HG03442 (cell line): ENCODE data around the gene INTS7.
"Not testable (repeated sequence)": the region's sequence is repeated elsewhere in the genome, so short reads cannot be mapped to it uniquely, and the experiment has no call there.

Experiments
- ATAC-seq: cut with Tn5 transposase; IDR thresholded peaks from one replicate; pipeline ENCODE4 v1.9.1; 2021; ENCODE audit warnings: mild to moderate bottlenecking, moderate library complexity; ENCODE audit not compliant: unreplicated experiment

The INTS7 gene

DNA sequence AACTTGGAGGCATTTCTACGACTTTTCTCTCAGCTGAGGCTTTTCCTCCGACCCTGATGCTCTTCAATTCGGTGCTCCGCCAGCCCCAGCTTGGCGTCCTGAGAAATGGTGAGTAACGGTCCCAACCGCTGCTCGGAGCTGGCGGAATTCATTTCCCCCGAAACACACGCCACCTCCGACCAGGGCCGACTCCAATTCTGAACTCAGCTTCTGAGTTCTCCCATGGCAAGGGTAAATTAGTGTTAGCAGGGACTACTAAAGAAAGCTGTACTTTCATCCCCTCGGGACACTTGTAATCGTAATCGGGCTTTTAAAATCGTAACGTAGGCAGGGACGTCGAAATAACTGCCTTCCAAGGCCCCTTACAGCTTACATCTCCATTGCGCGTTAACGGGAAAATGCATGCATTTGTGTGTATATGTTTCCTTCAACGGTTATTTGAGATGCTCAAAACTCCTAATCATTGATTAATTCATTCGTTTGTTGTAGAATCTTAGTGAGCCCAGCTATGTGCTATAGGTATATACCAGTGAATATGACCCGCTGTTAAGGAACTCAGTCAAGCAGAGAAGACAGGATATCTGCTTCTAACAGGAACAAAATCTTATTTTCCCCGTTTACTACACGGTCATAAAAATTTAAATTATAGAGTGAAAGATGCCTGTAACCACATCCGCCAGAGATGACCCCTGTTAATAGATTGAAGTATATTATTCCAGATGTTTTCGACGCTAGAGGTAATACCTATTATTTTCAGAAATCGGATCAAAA, 663 bp upstream of the INTS7 start:
- peak; percentile 6 for ATAC-seq

DNA sequence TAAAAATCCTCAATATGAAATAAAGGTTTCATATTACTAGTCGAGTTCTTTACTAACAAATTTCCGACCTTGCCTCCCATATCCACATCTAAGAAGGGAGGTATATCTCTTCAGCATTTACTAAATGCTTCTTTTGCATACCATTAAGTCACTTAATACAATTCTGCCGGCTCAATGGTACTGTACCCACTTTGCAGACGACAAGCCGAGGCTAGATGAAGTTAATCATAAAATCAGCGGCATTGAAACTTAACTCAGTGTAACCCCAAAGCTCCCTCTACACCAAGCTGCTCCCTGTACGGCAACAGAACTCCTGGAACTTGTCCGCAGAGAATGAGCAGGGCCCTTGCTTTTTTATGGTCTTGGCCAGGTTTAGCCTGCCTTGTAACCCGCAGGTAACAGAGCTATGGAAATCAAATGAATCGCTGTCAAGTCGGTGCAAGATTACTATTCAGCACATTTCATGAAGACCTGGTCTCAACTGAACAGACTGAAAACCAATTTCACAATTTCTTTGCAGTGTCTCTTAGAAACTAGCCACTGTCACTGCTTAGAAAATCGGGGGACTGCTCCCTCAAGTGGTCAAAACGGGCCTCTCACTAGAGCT, 738 bp downstream of the INTS7 start:
- no peak for ATAC-seq

DNA sequence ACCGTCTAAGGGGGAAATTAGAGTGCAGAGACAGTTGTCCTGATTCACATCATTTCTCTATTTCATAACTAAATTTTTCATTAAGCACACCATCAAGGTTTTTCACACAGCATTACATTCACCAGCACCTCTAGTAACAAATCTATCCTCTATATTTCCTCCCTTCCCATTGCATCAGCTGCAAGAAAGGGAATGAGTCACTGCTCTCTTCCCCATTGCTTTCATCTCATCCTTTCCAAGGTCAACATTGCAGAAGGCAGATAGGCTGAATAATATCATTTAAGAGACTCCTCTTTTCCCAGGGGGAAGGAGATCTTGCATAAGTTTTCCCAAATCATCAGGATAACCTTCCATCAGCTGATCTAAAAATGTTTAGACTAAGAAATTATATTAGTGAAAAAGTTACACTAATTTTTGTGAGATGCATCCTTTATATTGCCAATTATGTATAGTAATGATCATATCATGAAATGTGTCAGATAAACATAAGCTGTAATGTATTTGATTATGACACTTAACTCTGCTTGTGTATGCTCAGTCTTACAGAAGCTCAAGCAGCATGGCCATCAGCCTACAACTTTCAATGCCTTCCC, 4.3 kb downstream of the INTS7 start:
- no peak for ATAC-seq

DNA sequence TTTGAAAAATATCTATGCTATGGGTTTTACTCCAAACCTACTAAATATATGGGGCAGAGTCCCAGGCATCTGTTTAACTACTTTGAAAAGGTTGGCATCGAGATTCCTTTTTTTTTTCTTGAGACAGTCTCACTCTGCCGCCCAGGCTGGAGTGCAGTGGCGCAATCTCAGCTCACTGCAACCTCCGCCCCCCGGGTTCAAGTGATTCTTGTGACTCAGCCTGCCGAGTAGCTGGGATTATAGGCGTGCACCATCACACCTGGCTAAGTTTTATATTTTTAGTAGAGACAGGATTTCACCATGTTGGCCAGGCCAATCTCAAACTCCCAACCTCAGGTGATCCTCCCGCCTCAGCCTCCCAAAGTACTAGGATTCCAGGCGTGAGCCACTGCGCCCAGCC, 7.6 kb downstream of the INTS7 start:
- not testable (repeated sequence) for ATAC-seq

DNA sequence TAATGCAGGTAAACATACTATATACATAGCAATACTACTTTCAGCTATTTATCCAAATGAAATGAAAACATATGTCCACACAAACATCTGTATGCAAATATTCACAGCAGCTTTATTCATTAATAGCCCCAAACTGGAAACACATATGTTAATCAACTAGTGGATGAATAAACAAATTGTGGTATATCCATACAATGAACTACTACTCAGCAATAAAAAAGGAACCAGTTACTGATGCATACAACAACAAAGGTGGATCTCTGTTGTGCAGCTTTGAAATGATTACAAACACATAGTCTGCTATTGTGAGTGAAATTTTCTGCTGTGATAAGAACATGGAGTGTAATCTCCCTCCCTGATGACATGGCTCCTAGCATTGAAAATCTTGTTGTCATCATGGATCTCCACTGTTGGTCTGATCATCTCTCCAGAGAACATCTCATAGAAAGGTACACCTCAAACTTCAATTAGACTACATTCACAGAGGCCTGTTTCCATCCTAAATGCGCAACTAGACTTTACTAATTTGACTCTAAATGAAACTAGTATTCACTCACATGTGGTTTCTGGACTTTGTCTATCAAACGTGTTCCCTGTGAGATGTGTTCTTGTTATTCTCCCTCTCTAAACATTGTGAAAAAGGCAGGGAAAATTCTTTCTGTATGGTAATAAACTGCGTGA, 10.7 kb downstream of the INTS7 start:
- ATAC-seq = no peak

DNA sequence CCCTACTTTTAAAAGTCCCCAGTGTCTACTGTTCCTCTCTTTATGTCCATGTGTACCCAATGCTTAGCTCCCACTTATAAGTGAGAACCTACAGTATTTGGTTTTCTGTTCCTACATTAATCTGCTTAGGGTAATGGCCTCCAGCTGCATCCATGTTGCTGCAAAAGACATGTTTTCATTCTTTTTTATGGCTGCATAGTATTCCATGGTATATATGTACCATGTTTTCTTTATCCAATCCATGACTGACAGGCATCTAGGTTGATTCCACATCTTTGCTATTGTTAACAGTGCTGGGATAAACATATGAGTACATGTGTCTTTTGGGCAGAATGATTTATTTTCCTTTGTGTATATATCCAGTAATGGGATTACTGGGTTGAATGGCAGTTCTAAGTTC, 12.4 kb downstream of the INTS7 start:
- ATAC-seq = not testable (repeated sequence)

DNA sequence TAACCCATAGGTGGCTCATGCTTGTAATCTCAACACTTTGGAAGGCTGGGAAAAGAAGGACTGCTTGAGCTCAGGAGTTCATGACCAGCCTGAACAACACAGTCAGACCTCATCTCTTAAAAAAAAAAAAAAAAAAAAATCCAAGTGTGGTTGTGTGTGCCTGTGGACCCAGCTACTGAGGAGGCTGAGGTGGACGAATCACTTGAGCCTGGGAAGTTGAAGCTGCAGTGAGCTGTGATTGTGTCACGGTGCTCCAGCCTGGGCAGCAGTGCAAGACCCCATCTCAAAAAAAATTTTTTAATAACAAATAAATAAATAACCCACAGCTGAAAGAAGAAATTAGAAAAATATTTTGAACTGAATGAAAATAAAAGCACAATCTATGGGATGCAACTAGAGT, 13.8 kb downstream of the INTS7 start:
- ATAC-seq = no peak

DNA sequence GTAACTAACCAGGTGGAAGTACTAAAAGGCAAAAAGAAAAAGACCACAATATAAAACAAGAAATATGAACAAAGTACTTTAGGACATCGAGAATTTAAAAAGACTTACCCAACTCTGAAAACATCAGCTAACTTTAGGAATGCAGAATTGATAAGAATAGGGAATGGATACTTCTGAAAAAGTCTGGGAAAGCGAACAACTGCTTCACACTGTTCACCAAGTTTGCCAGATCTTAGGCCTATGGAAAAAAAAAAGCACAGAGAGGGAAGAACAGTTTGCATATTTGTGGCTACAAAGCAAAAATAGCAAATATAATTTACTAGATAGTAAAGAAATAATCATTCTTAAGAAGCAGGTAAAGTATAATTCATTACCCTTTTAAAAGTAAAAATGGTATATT, 14.4 kb downstream of the INTS7 start:
- ATAC-seq = no peak

DNA sequence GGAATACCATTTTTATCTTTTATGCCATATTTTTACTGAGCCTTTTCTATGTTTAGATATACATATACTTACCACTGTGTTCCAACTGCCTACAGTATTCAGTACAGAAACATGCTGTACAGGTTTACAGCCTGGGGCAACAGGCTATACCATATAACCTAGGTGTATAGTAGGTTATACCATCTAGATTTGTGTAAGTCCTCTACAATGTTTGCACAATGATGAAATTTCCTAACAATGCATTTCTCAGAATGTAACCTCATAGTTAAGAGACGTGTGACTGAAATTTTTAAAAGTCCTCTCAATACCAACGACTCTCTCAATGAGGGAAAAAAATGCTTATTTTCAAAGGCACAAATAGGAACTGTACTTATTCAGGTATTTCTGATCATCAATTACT, 21.7 kb downstream of the INTS7 start:
- ATAC-seq = no peak

DNA sequence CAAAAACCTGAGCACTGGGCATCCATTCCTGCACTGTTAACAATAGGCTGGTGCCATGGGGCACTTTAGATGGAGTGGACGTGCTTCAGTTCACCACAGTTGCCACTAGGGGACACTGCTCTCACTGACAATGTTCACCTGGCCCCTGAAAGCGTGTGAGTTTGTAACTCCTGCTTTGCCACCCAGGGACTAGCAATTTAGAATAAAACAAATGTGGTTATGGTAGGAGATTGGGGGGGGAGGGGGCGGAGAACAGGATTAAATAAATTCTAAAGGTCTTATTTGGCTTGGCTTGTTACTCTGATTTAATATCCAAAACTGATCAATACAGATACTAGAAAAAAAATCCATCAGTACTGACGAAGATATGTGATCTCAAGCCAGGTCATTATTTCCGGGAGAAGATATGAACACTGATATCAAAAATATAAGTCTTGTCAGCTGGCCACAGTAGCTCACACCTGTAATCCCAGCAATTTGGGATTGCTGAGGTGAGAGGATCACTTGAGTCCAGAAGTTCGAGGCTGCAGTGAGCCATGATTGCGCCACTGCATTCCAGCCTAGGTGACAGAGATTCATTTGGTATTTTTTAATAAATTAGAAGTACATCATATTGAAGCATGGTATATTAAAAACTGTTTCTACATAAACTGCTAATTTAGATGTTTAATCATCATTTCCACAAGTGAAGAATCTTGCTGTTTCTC, 23.2 kb downstream of the INTS7 start:
- peak; percentile 88 for ATAC-seq

DNA sequence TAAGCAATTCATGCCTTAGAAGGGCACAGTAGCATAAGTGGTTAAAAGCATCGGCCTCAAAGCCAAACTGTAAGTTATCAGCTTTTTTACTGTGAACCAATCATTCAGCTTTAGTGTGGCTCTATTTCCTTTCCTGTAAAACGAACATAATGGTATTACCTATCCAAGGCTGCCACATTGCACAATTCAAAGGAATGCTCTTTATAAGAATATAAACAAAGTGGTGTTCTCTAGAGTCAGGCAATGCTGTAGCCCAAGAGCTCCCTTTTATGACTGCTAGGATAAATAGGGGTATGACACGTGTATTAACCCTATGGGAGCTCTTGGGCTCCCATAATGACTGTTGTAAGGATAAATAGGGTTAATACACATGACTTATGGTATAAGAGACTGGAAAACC, 25.4 kb downstream of the INTS7 start:
- ATAC-seq = no peak

DNA sequence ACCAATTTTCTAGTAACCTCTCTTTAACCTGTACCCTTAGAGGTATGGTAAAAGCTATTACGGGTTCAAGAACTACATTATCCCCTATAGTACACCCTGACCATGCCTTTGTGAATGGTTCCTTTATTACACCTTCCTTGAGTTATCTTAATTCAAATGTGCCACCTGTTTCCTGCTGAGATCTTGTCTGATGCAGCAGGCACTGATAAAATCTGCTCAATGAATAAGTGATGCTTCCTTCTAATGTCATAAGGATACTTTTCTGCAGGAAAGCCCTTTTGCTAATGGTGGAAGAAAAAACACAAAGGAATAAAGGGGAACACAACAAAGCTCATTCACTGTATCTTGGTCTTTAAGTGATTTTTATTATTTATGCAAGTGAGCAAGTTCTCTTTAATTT, 25.8 kb downstream of the INTS7 start:
- no peak for ATAC-seq

DNA sequence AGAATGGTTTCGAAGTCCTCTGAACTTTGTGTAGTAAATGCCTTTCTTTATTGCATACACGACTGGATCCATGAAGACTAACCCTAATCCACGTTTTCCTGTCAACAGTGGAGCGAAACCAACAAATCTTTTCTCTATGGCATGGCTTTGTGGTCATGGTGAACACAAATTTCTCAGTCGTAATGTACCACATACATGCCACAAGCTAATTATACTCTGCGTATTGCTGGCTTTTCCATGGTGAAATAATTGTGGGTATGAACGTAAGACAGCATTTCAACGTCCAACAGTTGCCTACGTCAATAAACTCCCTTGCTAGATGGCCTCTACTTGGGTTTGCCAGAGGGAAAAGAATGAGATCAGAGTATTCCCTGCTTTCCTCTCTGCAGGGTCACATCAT, 27.5 kb downstream of the INTS7 start:
- no peak for ATAC-seq

DNA sequence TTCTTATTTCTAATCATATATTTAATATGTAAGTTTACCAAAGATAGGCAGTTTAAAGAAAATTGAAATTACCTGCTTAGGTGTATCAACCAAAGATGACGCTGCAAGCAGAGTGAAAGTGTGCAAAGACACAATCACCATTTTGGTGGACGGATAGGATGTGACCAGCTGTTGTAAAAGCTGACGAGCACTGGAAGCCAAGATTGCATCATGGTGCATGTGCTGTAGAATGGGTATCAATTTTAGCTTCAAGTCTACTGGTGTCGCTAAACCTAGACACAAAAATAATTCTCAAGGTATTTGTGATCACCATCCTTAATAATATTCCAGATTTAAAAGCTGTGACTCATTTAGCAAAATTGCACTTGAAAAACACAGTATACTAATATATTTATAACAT, 28.2 kb downstream of the INTS7 start:
- no peak for ATAC-seq

DNA sequence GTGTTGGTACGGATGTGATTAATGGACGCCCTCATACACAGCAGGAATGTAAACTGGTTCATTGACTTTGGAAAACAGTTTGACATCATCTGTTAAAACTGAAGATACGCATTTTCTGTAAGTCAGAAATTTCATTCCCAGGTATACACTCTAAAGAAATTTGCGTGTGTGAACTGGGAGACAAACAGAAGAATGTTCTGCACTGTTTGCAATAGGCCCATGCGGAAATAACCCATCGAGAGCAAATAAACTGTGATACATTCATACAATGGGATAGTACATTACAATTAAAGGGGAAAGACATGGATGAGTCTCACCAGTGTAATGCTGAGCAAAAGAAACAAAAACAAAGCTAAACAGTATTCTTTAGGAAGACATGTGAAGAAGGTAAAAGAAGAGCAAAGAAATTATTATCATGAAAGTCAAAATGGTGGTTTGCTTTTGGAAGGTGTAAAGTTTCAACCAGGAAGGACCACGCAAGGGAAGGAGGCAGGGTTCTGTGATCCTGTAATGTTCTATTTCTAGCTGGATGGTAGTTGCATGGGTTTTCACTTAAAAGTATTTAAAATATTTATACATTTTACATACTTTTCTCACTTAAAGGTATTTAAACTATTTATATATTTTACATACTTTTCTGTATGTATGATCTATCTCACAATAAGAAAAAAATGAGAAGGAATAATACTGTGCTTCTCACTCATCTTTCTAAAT, 30.3 kb downstream of the INTS7 start:
- ATAC-seq = no peak

DNA sequence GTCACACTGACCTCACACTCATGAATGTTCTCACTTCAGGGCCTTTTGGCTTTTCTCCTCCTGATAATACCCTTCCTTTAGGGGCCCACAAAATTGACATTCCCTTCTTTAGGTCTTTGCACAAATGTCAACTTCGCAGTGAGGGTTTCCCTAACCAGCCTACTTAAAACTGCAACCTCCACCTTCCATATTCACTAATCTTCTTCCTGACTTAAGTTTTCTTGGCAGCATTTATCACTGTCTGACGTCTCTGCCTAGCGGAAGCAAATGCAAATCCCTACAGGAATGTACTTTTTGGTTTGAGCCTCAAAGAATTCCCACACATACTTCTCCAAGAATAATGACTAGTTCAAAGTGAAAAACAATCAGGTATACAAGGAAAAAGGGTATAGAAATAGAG, 32.8 kb downstream of the INTS7 start:
- no peak for ATAC-seq

DNA sequence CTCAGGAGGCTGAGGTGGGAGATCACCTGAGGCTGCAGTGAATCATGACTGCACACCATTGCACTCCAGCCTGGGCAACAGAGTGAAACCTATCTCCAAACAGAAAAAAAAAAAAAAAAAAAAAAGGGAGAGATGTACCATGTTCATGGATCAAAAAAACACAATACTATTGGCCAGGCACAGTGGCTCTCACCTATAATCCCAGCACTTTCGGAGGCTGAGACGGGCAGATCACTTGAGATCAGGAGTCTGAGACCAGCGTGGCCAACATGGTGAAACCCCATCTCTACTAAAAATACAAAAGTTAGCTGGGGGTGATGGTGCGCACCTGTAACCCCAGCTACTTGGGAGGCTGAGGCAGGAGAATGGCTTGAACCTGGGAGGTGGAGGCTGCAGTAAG, 37.9 kb downstream of the INTS7 start:
- ATAC-seq = not testable (repeated sequence)

DNA sequence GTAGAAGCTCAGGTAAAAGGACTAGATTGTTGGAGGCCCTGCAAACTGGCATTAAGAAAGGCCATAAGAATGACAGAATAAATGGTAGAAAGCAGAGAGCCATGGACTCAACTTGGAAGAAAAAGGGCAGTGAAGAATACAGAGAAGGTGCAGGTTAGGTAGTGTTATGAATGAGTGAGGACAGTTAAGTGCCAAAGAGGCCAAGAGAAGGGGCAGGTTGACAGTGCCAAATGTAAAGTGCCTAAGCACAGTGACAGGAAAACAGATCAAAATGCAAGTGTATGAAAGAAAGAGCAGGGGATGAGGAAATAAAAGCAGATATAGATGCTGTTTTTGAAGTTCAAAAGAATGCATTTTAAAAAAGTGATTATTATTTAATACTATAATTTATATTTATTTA, 43.7 kb downstream of the INTS7 start:
- ATAC-seq = no peak

DNA sequence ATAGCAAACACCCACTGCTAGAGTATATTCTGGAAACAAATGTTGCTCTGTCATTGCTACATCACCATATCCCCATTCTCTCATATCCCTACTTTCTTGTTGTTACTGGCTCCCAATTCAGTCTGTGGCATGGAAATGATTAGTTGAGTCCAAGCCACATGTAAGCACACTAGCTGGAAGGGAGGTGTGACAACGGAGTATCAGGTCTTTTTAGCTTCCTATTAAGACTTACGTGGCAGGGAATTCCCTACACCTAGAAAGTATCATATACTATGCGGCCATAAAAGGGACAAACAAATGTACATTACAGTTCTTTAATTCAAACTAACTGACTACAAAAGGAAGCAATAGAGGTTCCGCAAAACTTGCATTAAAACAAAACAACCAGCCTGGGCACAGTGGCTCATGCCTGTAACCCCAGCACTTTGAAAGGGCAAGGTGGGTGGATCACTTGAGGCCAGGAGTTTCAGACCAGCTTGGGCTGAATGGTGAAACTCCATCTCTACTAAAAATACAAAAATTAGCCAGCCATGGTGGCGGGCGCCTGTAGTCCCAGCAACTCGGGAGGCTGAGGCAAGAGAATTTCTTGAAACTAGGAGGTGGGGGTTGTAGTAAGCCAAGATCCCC, 48.6 kb downstream of the INTS7 start:
- no peak for ATAC-seq
